GM15510 (cell line): Measurements from ENCODE around the gene RNFT2.

Experiments
- POLR2A ChIP-seq: IDR thresholded peaks from 3 replicates; pipeline ENCODE4 v1.6.1; 2011; ENCODE audit warnings: borderline replicate concordance; ENCODE audit not compliant: insufficient read length; ENCODE audit errors: extremely low read depth

RNFT2 gene

DNA sequence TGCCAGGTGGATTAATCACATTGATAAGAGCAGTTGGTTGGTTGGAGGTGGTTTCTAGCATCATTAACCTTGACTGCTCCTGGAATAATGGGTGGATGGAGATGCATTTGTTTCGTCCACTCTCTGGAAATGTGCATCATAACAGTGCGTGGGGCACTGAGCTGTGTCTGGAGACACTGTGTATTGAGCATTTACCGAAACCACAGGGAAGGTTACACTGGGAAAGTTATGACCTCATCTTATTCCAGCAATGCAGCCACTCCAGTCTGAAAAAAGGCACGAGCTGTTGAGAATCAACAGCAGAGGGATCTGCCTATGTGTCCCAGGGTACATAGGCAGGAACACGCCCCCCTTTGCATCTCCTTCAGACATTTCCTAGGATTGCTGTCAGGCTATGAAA is 27.2 kb downstream of the RNFT2 start:
- no peak for TF ChIP-seq POLR2A

DNA sequence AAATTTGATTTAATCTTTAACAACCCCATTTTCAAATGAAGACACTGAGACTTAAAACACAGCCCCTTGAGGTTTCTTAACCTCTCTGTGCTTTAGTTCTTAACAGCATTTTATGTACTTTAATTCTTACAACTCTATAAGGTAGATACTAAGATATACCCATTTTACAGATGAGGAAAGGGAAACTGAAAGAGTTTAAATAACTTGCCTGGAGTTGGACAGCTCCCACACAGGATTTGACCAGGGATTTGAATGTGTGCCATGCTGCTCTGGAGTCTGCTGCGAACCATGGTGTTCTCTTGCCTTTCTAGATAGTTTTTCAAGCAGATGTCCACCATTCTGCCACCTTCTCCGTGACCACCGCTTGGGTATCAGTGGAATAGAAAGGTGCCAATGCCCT is 28.2 kb downstream of the RNFT2 start:
- no peak for TF ChIP-seq POLR2A

DNA sequence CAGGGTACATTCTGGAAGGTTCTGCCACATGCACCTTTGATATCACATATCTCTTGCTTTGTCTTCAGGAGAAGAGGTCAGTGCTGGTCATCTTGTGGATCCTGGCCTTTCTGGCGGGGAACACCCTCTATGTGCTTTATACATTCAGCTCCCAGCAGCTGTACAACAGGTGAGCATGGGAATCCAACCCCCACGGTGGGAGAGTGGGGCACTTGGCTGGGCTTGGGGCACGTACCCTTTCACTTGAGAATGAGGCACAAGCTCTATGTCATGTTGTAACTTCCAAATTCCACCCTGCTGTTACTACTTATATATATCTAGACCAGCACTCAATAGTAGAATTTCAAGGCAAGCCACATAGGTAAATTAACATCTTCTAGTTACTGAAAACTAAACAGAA is 28.6 kb downstream of the RNFT2 start:
- TF ChIP-seq POLR2A = no peak

DNA sequence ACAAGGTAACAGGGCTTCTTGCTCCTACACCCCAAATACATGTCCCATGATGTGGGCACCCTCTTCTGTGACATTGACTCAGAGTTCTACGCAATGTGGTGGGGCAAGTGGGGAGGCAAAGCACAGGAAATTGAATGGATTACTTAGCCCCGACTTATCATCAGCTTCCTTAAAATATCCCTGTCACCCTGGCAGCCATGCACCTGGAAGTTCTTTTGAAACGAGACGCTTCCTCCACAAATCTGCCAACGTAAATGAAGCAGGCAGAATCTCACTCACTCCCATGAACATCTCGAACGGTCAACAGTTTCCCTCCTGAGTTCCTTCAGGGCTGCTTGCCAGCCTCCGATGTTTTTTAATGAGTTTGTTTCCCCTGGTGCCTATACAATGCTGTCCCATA is 33.5 kb downstream of the RNFT2 start:
- no peak for TF ChIP-seq POLR2A

DNA sequence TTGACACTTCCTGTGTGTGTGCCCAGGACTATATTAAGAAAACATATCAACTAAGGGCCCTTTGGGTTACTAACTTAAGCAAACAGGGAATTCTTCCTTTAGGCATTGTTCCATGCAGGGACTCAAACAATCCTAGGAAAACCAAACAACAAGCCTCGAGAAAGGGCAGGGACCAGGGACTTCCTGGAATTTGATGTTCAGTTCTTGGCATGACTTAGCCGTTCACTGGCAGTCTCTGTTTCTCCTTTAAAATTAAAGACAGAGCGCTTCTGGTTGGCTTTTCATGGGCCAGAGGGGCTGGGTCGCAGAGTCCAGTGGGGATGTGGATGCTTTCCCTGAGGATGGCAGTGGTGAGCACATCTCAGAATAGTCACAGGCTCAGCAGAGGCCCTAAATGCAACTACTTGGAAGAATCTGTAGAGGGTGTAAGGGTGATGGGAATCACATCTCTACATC is 35.2 kb downstream of the RNFT2 start:
- no peak for TF ChIP-seq POLR2A

DNA sequence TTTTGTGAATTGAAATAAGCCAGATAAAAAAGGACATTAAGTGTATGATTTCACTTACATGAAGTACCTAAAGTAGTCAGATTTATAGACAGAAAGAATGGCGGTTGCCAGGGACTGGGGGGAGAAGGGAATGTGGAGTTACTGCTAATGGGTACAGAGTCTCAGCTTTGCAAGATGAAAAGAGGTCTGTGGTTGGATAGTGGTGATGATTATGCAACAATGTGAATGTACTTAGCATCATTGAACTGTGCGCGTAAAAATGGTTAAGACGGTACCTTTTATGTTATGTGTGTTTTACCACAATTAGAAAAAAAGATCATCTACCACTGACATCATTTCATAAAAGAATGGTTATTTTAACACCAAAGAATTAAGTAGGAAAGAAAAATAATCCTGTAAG is 35.9 kb downstream of the RNFT2 start:
- TF ChIP-seq POLR2A = no peak

DNA sequence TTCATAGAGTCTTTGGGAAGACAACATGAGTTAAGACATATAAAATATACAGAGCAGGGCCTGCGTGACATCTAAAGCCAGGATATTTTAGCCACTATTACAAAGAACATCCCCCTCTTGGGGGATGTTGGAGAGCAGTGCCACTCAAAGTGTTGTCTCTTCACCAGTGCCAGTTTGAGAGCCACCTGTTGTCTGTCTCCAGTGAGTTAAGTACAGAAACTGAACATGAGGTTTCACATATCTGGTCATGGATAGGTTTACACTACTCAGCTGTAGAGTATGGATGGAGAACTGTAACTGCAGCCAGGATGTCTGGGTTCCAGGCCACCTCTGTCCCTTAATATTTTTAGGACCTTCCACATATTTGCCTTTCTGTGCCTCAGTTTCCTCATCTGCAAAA is 39.1 kb downstream of the RNFT2 start:
- TF ChIP-seq POLR2A = no peak

DNA sequence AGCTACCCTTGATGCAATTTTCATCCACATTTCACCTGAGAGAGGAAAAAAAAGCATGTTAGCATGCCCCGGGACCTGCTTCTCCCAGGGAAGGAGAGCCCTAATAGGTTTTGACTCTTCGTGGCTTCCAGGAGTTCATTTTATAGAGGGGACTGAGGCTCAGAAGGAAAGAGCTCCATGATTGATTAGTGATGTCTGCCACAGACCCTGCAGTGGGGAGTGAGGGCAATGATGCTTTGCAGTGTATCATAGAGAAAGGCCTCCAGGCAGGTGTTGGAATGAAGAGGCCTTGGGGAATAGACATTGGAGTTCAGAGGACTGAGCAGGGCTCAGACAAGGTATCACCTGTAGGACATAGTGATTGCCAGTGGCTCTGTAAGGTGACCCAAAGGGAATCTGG is 41.5 kb downstream of the RNFT2 start:
- no peak for TF ChIP-seq POLR2A

DNA sequence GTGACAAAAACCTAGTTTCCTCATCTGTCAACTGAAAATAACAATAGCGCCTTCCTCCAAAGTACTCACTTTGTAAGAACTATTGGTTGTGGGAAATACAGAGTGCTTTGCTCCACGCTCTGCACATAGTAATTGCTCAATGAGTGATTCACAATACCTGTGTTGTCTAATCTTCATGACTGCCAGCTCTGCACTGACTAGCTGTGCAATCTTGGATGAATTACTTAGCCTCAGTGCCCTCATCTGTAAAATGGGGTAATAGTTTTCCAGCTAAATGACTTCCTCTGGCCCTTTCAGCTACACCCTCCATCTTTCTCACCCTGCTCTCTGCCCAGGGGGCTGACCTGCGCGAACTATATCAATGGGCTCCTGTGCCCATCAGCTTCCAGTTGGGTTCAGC is 42.8 kb downstream of the RNFT2 start:
- TF ChIP-seq POLR2A = no peak

DNA sequence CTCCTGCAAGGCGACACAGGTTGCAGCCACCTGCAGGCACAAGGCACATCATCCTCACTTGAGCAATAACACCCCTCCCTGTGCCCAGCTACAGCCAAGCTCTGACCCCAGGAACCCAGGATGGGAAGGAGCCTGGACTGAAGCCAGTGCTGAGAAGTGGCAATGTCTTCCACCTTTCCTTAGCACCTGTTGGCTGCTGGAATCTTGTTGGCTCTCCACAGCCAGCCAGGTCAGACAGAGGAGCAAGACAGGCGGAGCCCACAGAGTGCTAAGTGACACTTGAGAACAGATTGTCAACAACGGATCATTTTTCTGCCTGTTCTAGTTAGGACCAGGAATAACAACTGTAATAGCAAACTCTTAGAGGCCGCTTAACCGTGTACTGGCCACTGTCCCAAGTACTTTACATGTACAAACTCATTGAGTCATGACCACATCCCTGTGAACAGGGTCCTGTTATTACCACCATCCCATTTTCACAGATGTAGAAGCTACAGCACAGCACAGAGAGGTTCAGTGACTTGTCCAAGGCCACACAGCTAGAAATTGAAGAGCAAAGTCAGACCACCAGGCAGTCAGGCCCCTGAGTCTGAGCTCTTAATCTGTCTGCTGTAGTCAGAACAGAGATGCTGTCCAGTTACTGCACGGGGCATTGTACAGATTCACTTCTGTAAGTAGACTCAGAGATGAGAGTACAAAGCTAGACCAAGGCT is 45.6 kb downstream of the RNFT2 start:
- no peak for TF ChIP-seq POLR2A

DNA sequence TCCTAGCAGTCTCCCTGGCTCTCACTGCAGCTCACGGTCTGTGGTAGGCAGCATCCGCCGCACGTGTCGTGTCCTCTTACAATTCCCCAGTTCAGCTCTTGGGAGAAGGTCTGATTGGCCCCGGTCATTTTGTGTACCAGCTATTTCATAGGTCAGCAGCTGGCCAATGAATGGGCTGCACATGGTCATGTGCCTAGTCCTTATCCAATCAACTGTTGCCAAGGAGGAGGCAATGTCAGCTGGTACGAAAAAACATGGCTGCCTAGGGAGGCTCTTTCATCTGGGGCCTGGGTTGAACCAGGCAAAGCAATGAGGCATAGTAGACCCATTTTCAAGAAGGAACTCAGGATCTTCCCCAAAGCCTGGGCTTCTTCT is 46.1 kb downstream of the RNFT2 start:
- TF ChIP-seq POLR2A = no peak

DNA sequence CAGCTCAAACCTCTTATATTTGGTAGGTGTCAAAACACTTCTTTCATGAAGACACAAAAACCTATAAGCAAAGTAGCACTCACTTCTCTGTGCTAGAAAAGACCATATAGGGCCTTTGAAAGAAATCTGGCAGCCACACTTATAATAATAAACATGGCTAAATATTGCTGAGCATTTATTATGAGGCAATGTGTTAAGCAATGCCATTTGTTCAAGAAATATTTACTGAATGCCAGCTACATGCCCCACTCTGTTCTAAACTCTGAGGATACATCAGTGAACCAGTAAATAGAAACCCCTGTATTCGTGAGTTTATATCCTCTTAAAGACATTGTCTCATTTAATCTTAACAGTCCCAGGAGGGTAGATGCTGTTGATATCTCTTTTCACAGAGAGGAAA is 52.0 kb downstream of the RNFT2 start:
- TF ChIP-seq POLR2A = no peak

DNA sequence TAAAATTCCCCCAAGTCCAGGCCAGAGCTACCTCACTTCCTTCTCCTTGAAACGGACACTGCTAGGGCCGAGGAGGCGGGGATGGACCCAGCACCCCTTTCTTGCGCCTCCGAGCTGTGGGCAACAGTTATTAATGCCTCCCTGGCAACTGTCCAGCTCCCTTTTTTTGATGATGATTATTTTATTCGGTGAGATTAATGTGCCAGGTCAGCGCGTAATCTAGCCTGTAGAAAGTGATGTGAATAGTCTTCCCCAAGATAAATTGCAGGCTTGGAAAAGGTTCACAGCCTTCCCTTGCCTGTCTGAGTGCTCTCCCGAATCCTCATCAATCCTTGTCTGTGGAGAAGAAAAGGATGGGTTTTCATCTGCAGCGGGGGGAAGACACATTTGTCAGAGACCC is 54.3 kb downstream of the RNFT2 start:
- no peak for TF ChIP-seq POLR2A

DNA sequence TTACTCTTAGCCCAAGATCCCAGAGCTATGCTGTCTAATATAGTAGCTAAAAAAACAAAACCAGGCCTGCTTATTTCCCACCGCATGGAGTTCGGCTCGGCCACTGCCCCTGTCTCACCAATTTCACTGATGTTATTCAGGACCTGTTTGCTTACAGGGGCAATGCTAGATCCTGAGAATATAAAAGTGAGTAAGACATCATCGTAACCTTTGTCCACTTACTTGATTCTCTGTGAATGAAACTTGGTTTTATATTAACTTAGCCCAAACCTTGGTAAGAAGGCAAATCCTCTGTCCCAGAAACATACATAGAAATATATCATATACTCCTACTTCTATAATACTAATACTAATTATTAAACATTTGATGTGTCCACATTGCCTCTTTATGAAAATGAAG is 56.6 kb downstream of the RNFT2 start:
- no peak for TF ChIP-seq POLR2A

DNA sequence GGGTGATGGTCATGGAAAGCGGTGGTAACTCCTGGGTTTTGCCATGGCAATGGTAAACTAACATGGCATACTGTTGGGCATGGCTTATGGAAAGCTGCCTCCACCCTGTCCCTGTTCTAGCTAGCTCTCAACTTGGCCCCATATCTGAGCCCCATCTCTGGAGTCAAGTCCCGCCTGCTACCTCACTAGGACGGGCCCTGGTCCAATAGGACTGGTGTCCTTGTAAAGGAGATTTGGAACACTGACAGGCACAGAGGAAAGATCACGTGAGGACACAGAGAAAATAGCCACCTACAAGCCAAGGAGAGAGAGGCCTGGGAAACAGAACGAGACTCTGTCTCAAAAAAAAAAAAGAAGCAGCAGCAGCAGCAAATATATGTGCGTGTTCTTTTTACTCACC is 59.8 kb downstream of the RNFT2 start:
- no peak for TF ChIP-seq POLR2A

DNA sequence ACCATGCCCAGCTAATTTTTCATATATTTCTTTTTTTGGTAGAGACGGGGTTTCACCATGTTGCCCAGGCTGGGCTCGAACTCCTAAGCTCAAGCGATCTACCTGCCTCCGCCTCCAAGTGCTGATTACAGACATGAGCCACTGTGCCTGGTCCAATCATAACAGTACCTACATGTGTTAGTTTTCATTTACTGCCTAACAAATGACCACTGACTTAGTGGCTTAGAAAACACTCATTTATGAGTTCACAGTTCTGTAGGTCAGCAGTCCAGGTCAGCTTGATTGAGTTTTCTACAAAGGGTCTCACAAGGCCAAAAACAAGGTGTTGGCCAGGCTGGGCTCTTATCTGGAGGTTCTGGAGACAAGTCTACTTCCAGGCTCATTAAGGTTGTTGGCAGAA is 60.6 kb downstream of the RNFT2 start:
- TF ChIP-seq POLR2A = no peak

DNA sequence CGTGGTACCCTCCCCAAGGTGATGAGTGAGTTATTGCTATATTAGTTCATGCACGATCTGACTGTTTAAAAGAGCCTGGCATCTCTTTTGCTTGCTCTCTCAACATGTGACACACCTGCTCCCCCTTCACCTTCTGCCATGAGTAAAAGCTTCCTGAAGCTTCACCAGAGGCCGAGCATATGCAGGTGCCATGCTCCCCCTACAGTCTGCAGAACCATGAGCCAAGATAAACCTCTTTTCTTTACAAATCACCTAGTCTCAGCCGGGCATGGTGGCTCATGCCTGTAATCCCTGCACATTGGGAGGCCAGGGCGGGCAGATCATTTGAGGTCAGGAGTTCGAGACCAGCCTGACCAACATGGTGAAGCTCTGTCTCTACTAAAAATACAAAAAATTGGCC is 61.8 kb downstream of the RNFT2 start:
- TF ChIP-seq POLR2A = no peak
